GM13977 (cell line): ENCODE measurements around the gene MC3R.

ENCODE experiments used
- DNase-seq: peaks from one replicate; pipeline ENCODE4 v3.0.0; 2012; ENCODE audit warnings: low spot score
- in situ Hi-C: fragments of 300-500 bp; cut with MboI; formaldehyde crosslinking; loops from one replicate; pipeline ENCODE4 v1.12.0; 2022; ENCODE audit warnings: low sequenced_read_pairs, low pct_unique_long_range_greater_than_20kb, mixed read lengths, inconsistent platforms; ENCODE audit not compliant: unreplicated experiment
- TF ChIP-seq, protein P1 (sequence below): IDR thresholded peaks from 2 replicates; pipeline ENCODE4 v1.5.1; 2012; ENCODE audit warnings: mild to moderate bottlenecking, control low read depth; ENCODE audit not compliant: insufficient read depth; ENCODE audit errors: extremely low read depth, missing control alignments

Gene MC3R

GRCh38 chr20:56247954-56248782 lies at the start of gene MC3R:
TSS of gene MC3R (plus strand) at chr20:56248732. CDS start at chr20:56248844, 112 bp downstream.
- peak; percentile 41 for DNase-seq
- TF ChIP-seq, protein P1, sequence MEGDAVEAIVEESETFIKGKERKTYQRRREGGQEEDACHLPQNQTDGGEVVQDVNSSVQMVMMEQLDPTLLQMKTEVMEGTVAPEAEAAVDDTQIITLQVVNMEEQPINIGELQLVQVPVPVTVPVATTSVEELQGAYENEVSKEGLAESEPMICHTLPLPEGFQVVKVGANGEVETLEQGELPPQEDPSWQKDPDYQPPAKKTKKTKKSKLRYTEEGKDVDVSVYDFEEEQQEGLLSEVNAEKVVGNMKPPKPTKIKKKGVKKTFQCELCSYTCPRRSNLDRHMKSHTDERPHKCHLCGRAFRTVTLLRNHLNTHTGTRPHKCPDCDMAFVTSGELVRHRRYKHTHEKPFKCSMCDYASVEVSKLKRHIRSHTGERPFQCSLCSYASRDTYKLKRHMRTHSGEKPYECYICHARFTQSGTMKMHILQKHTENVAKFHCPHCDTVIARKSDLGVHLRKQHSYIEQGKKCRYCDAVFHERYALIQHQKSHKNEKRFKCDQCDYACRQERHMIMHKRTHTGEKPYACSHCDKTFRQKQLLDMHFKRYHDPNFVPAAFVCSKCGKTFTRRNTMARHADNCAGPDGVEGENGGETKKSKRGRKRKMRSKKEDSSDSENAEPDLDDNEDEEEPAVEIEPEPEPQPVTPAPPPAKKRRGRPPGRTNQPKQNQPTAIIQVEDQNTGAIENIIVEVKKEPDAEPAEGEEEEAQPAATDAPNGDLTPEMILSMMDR = peak; percentile 90
- in situ Hi-C loops = no loop called here

GRCh38 chr20:56200456-56200855 lies 48.1 kb upstream of the MC3R start:
- TF ChIP-seq, protein P1 = peak; percentile 35
- no peak for DNase-seq
- in situ Hi-C loops = no loop called here

DNA sequence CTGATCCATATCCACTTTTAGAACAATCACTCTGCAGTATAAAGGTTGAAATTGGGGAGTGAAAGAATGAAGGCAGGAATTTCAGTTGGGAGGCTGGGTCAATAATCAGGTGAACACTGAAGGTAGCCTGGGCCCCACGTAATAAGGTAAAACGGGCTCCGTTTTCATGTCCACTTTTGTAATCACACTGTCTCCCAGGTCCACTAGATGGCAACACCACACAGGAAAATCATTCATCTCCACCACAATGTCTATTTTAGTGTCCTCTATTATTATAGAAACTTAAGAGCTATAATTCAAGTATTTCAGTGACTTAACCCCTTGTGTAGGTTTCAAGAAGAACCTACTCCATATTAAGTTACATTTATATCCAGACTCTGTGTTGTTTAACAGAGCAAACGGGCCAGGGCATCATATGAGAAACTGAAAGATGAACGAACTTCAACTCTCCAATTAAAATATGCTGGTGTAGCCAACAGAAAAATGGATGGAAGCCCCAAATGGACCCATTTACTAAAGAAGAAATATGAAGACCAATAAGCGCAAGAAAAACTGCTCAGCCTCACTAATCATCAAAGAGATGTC lies 45.9 kb upstream of the MC3R start:
- in situ Hi-C loops = no loop called here
- TF ChIP-seq, protein P1 = peak; percentile 35
- DNase-seq = no peak

DNA sequence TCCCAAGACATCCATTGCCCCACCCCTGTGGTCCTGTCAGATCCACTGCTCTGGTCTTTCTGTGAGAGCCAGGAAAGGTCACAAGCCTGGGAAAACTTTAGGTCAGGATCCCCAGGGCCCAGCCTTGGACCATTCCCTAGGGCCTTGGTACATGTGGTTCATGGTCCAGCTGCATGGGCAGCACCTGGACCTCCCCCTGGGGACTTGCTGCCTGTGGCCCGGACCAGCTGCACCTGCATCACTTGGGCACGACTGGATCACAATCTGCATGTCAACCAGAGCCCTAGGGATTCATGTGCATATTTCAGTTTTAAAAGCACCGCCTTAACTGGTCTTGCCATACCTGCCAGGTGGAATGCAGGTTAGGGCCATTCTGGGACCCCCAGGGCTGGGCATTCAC lies 44.3 kb upstream of the MC3R start:
- in situ Hi-C loops = no loop called here

GRCh38 chr20:56205346-56205745 lies 43.2 kb upstream of the MC3R start:
- DNase-seq = no peak

More for the DNA sequence above, 44.3 kb upstream of the MC3R start:
- TF ChIP-seq, protein P1 = no peak
- DNase-seq = no peak

GRCh38 chr20:56207656-56208055 lies 40.9 kb upstream of the MC3R start:
- TF ChIP-seq, protein P1 = no peak
- in situ Hi-C loops = no loop called here
- no peak for DNase-seq

More at GRCh38 chr20:56205346-56205745, 43.2 kb upstream of the MC3R start:
- in situ Hi-C loops = no loop called here
- TF ChIP-seq, protein P1 = no peak
